GM21360 (cell line): ENCODE results near the gene NPAS4.
"Not testable (repeated sequence)": the region's sequence is repeated elsewhere in the genome, so short reads cannot be mapped to it uniquely, and the experiment has no call there.

Experiments used
- ATAC-seq: cut with Tn5 transposase; IDR thresholded peaks from one replicate; pipeline ENCODE4 v1.9.1; 2021; ENCODE audit warnings: mild to moderate bottlenecking, moderate library complexity; ENCODE audit not compliant: unreplicated experiment

NPAS4 gene

DNA sequence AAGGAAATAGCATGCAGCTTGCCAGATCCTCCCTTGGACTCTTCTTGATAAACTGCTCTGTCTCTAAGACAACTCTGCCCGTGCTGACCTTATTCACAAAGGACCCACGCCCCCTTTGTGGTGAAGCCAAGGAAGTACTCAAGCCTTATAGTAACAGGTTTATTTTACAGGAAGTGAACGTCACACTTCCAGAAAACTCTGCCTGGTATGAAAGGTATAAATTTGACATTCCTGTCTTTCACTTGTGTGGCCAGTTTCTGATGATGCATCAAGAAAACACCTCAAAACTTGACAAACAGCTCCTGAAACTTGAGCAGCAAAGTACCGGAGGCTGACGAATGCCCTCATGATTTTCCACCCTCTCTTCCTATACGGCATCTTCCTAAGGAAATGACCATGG, 33.4 kb downstream of the NPAS4 start:
- ATAC-seq = no peak

- ATAC-seq = no peak
Measured at GRCh38 chr11:66454828-66455227, 34.0 kb downstream of the NPAS4 start.

GRCh38 chr11:66457826-66458225, 37.0 kb downstream of the NPAS4 start:
- ATAC-seq = no peak

DNA sequence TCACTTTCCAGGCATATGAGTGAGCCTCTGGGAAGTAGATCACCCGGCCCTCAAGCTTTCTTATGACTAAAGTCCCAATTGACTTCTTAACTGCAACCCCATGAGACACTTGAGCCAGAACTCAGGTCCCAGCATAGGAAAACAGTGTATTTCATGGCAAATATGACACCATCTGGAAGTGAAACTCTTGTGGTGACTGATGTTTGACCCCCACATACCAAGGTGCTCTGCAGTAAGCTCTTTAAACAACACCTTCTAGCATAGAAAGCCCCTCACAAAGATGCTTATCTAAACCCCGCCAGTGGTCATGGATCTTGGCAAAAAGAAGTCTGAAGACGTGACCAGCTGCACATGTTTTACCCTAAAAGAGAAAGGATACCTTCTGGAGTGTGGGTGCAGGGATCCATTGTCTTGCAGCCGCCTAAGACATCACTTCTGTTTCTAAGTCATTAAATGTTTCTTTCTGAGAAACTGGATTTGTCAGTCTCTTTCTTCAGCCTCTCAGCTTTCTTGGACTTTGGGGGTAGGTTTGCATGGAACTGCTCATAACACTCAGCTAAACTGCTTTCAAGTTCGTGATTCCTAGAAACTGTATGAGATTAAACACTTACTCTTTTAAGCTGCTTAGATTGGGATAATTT, 38.4 kb downstream of the NPAS4 start:
- no peak for ATAC-seq

DNA sequence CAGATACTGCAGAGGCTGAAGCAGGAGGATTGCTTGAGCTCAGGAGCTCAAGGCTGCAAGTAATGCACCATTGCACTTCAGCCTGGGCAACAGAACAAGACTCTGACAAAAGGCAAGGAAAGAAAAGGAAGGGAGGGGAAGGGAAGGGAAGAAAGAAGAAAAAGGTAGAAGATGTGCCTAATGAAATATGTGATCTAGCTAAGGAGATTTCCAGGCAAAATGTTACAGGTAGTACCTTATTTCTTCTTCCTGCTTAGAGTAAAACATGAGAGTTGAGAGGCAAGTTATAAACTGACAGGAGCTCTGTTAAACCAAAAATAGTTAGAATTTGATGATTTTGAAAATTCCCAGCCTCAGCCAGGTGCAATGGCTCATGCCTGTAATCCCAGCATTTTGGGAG, 41.2 kb downstream of the NPAS4 start:
- no peak for ATAC-seq

GRCh38 chr11:66462911-66463310, 42.1 kb downstream of the NPAS4 start:
- ATAC-seq = no peak

- ATAC-seq = not testable (repeated sequence)
Measured at GRCh38 chr11:66464116-66464515, 43.3 kb downstream of the NPAS4 start.

- no peak for ATAC-seq
Measured at GRCh38 chr11:66464916-66465315, 44.1 kb downstream of the NPAS4 start.

DNA sequence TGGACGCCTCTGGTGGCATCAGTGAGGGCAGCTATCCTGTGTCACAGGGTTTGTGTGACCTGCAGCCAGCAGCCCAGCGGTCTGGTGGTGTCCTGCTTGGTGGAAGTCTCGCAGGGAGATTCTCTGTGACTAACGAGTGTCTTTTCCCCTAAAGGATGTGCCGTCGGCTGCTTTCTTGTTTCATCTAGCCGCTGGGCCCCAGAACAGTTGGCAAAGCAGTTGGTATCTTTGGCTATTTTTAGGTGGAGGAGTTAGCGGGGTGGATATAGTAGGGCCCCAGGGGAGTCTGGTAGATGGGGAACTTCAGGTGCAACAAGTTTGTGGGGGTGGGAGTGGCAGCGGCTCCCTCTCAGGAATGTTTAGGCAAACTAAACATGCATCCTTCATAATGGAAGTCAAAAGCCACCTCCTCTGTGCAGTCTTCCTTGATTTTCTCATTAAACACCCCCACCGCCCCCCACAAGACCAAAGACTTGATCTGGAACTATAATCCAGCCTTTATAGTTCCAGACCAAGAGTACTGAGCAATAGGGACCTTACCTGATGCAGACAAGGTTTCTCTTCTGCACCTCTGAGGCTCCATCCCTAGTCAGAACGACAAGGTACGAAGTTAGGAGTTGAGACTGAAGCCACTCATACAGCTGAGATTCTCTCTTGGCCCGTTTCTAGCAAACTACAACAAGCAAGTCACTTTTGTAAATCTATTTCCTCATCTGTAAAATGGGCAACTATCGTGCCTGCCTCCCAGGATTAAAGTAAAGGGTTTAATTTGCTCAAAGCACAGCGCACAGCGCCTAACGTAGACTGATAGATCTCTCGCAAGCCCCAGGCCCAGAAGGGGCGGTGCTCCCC, 44.8 kb downstream of the NPAS4 start:
- ATAC-seq = no peak

GRCh38 chr11:66466225-66467033, 45.6 kb downstream of the NPAS4 start, which contains the start of gene PELI3:
PELI3 (plus strand) TSS chr11:66466905; CDS start chr11:66468129, 1,224 bp downstream.
- ATAC-seq = peak; percentile 73

- peak; percentile 29 for ATAC-seq
Measured at GRCh38 chr11:66467034-66467659, 46.3 kb downstream of the NPAS4 start.

DNA sequence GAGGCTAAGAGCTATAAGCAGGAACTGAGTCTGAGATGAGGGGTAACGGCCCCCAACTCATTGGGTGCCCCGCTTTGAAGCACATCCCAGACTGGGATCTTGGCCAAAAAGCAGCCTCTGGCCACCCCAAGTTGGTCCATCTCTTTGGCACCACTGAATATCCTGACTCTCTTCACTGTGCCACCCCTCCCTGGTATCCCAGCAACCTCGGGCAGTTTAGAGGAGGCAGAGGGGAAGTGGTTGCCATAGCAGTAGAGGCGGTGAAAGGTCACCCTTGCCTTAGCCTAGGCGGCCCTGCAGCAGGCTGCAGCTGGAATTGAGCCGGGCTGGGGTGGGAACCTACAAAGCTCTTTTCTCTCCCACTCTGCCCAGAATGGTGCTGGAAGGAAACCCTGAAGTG, 46.9 kb downstream of the NPAS4 start:
- ATAC-seq = no peak

GRCh38 chr11:66468691-66469090, 47.9 kb downstream of the NPAS4 start:
- ATAC-seq = no peak

DNA sequence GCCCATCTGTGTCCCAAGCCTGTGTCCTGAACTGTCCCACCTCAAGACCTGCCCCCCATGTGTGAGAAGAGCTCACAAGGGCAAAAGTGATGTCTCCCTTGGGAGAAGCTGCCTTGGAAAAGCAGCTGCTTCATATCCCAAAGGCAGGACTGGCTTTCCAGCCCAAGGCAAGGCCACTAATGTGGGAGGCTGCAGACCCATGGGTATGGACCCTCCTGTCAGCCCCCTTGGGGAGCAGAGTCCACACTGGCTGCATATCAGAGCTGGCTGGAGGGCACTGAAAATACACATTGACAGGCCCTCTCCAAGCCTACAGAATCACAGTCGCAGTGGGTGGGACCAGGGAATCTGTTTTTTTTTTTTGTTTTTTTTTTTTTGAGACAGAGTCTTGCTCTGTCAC, 48.6 kb downstream of the NPAS4 start:
- no peak for ATAC-seq

- ATAC-seq = no peak
Measured at GRCh38 chr11:66470015-66470414, 49.2 kb downstream of the NPAS4 start.

GRCh38 chr11:66471142-66471541, 50.3 kb downstream of the NPAS4 start:
- no peak for ATAC-seq

GRCh38 chr11:66472054-66472453, 51.2 kb downstream of the NPAS4 start:
- no peak for ATAC-seq

- ATAC-seq = no peak
Measured at GRCh38 chr11:66473167-66473566, 52.3 kb downstream of the NPAS4 start.

DNA sequence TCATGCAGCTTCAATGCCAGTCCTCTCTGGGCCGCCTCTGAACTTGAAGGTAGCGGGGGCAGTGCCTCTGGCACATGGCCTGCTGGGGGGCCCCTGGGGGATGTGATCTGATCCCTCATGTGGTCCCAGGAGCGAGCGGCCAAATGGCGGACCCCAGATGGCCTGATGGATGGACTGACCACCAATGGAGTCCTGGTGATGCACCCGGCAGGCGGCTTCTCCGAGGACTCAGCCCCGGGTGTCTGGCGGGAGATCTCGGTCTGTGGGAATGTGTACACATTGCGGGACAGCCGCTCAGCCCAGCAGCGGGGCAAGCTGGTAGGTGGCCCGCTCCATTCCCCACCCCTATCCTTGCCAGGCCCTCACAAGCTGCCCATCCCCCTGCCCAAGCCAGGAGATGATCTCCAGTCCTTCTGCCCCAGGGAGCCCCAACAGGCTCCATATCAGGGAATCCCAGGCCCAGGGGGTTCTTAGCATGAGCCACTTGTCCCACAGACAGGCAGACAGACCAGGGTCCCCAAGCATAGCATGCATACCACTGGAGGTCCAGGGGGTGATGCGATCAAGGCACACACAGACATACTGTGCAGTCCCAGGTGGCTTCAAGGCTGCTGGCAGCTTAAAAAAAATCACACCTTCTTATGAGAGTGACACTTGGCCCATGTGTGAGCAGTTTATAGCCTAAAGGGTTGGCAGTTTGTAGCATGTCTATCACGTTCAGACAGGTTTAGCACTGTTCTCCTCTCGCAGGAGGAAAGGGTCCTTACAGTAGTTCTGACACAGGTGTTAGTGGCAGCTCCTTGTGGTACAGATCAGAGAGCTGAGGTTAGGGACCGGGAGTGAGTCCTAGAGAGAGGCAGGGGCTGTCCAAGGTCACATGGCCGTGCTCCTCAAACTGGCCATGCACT, 53.0 kb downstream of the NPAS4 start:
- ATAC-seq = no peak
